H1 (cell line): ENCODE results near the gene STK16. TPM values are rescaled to one million over a fixed set of nuclear protein-coding genes. Genes with fewer than 3 reads are reported as not detected.

Experiments used
- CHD7 ChIP-seq: fragments of 300-600 bp; sonication (generic); IDR thresholded peaks from 2 replicates; pipeline ENCODE4 v1.7.1; 2012; ENCODE audit warnings: low read length, moderate library complexity, mild to moderate bottlenecking, inconsistent platforms; ENCODE audit not compliant: insufficient replicate concordance
- EP300 ChIP-seq, 2 experiments: IDR thresholded peaks; 1 replicate in 1 of 2; 2 replicates in 1 of 2; pipeline ENCODE4 v1.6.1; 2011 to 2012; ENCODE audit warnings: low read depth in 2 of 2, low read length in 2 of 2, mild to moderate bottlenecking in 2 of 2, borderline replicate concordance in 1 of 2, inconsistent platforms in 1 of 2, moderate library complexity in 1 of 2
- SIX5 ChIP-seq: IDR thresholded peaks from 2 replicates; pipeline ENCODE4 v1.6.1; 2011; ENCODE audit warnings: mild to moderate bottlenecking, low read depth, low read length
- TAF7 ChIP-seq: optimal IDR thresholded peaks from 2 replicates; pipeline ENCODE3; 2011; ENCODE audit warnings: low read depth, mild to moderate bottlenecking, inconsistent platforms, low read length, moderate library complexity, borderline replicate concordance
- polyA plus RNA-seq, 7 experiments: library from polyadenylated mRNA; depleted of rRNA in 3 of 7; stranded (reverse) in 5 of 7; unstranded in 2 of 7; fragments of >200 nt in 5 of 7; fragments of 200-250 nt in 2 of 7; gene quantifications; 1 replicate in 5 of 7; 2 replicates in 1 of 7; 4 replicates in 1 of 7; pipeline versions ENCODE4 v1.2.1 to v1.2.3, GENCODE V29; 2011 to 2013; ENCODE audit warnings: missing spikeins in 2 of 7, mixed read lengths in 2 of 7
- total RNA-seq: library from RNA; stranded (reverse); fragmentation: NEBNext Ultra II Directional; extraction: Animal tissue kit (Norgen Biotek cat#: 25700); gene quantifications from 2 replicates; pipeline ENCODE4 v1.2.1, GENCODE V29; 2021

Gene STK16
- total and polyA plus RNA-seq, 2 of the 8 experiments (the other 6 are each of a cell fraction or from before 2014, with no cell fraction given), result 21.3 to 51.4 TPM

GRCh38 chr2:219285894-219286425, 40.7 kb downstream of the STK16 start (continued):
- TF ChIP-seq CHD7 (no peak), EP300 (IDR thresholded peaks at IDR 0.05; ENCODE audit: borderline replicate concordance in 1 of 2, low read depth in 2 of 2, low read length in 2 of 2) (no peak), SIX5 (peak; percentile 94), TAF7 (no peak)
